ENCODE data around the gene TBXAS1.

- TF ChIP-seq POLR2A (IDR thresholded peaks at IDR 0.05) (no peak), CTCF (IDR thresholded peaks at IDR 0.05 in 4 of 5, conservative IDR thresholded peaks at IDR 0.05 in 1 of 5) (no peak)
Measured at GRCh38 chr7:140033779-140034363, 204.8 kb downstream of the TBXAS1 start.

Data from gastrocnemius medialis (tissue), 4 donors.